ENCODE data around the gene NOL4L.

DNA sequence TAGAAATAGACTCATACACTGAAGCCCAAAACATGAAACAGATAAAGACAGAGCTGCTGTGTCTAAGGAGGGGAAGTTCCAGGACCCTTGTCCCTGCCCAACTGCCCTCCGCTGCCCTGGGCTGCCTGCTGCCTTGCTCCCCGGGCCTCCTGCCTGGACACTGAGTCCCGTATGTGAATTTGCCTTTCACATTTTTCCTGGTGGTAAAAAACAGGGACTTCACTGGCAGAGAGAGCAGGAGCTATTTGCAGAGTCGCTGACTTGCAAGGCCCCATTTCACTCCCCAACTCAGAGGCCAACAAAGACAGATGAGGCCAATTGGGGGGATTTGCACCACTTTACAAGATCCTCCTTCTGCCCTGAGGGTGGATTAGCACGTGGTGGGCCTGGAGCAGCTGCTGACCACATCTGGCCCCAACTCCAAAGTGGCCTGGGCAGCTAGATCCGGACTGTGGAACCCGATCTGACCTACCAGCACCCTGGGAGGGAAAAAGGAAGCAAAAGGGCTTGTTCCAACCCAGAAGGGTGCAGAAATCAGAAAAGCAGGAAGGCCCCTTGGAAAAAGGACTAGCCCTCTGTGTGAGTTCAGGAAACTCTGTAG lies 61.4 kb downstream of the NOL4L start:
- TF ChIP-seq, protein P1, sequence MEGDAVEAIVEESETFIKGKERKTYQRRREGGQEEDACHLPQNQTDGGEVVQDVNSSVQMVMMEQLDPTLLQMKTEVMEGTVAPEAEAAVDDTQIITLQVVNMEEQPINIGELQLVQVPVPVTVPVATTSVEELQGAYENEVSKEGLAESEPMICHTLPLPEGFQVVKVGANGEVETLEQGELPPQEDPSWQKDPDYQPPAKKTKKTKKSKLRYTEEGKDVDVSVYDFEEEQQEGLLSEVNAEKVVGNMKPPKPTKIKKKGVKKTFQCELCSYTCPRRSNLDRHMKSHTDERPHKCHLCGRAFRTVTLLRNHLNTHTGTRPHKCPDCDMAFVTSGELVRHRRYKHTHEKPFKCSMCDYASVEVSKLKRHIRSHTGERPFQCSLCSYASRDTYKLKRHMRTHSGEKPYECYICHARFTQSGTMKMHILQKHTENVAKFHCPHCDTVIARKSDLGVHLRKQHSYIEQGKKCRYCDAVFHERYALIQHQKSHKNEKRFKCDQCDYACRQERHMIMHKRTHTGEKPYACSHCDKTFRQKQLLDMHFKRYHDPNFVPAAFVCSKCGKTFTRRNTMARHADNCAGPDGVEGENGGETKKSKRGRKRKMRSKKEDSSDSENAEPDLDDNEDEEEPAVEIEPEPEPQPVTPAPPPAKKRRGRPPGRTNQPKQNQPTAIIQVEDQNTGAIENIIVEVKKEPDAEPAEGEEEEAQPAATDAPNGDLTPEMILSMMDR (IDR thresholded peaks at IDR 0.05): no peak
- no peak for TF ChIP-seq POLR2AphosphoS5 (IDR thresholded peaks at IDR 0.05)

Measured in suprapubic skin (tissue), 3 donors.